Kasumi-1 (cell line): ENCODE measurements around the gene PRAF2.
A peak's percentile ranks its signal among the peaks of the same experiment; 100 is the strongest.

Source experiments
- DNase-seq, 2 experiments: peaks; one replicate each; lab custom pipeline; 2025; lab: John Stamatoyannopoulos, UW

Gene PRAF2

GRCh38 chrX:49072712-49073095 lies 1.1 kb downstream of the PRAF2 start:
- no peak for DNase-seq

GRCh38 chrX:49071877-49072711 lies 1.7 kb downstream of the PRAF2 start:
- no peak for DNase-seq

GRCh38 chrX:49070988-49071387 lies 2.8 kb downstream of the PRAF2 start:
- no peak for DNase-seq

GRCh38 chrX:49069038-49069437 lies 4.8 kb downstream of the PRAF2 start:
- no peak for DNase-seq

GRCh38 chrX:49067285-49068120 lies 6.3 kb downstream of the PRAF2 start:
- no peak for DNase-seq

- no peak for DNase-seq
These were observed 7.1 kb downstream of the PRAF2 start for GRCh38 chrX:49066690-49067089.

GRCh38 chrX:49066278-49066677 lies 7.5 kb downstream of the PRAF2 start:
- DNase-seq = no peak

- no peak for DNase-seq
These were observed 9.1 kb downstream of the PRAF2 start for GRCh38 chrX:49064735-49065134.

GRCh38 chrX:49064303-49064702 lies 9.5 kb downstream of the PRAF2 start:
- DNase-seq = no peak

- DNase-seq = no peak
These were observed 10.1 kb downstream of the PRAF2 start for GRCh38 chrX:49063715-49064114.

- no peak for DNase-seq
These were observed 11.9 kb downstream of the PRAF2 start for GRCh38 chrX:49061916-49062315.

GRCh38 chrX:49061490-49061889 lies 12.3 kb downstream of the PRAF2 start:
- DNase-seq = no peak

- no peak for DNase-seq
These were observed 12.9 kb downstream of the PRAF2 start for GRCh38 chrX:49060914-49061313.

GRCh38 chrX:49059681-49060085 lies 14.1 kb downstream of the PRAF2 start:
- no peak for DNase-seq

GRCh38 chrX:49059201-49059600 lies 14.6 kb downstream of the PRAF2 start:
- DNase-seq = no peak

GRCh38 chrX:49058794-49059193 lies 15.0 kb downstream of the PRAF2 start, which contains the start of gene CCDC120:
Gene CCDC120, plus strand, starts transcription at chrX:49058999. Its CDS starts 3,043 bp downstream, at chrX:49062042.
- no peak for DNase-seq

- DNase-seq = no peak
These were observed 19.6 kb downstream of the PRAF2 start for GRCh38 chrX:49054073-49054762.

GRCh38 chrX:49053223-49054072 lies 20.4 kb downstream of the PRAF2 start:
- DNase-seq = peak; percentile 47 to 48

GRCh38 chrX:49043987-49044281 lies 29.9 kb downstream of the PRAF2 start:
- no peak for DNase-seq

- peak; percentile 90 to 92 for DNase-seq
These were observed 30.4 kb downstream of the PRAF2 start, which contains the start of gene TFE3 for GRCh38 chrX:49043220-49043986. Gene TFE3, minus strand, starts transcription at chrX:49043357. Its CDS starts 131 bp downstream, at chrX:49043226.
